ENCODE results near the gene C5orf58. TPM values are rescaled to one million over a fixed set of nuclear protein-coding genes. Genes with fewer than 3 reads are reported as not detected.
A peak's percentile ranks its signal among the peaks of the same experiment; 100 is the strongest.

Gene C5orf58
- total and polyA plus RNA-seq, 9 of the 15 experiments (the other 6 are each of a cell fraction or from before 2014, with no cell fraction given), result 1.5 to 7.6 (median 5.3) TPM

DNA sequence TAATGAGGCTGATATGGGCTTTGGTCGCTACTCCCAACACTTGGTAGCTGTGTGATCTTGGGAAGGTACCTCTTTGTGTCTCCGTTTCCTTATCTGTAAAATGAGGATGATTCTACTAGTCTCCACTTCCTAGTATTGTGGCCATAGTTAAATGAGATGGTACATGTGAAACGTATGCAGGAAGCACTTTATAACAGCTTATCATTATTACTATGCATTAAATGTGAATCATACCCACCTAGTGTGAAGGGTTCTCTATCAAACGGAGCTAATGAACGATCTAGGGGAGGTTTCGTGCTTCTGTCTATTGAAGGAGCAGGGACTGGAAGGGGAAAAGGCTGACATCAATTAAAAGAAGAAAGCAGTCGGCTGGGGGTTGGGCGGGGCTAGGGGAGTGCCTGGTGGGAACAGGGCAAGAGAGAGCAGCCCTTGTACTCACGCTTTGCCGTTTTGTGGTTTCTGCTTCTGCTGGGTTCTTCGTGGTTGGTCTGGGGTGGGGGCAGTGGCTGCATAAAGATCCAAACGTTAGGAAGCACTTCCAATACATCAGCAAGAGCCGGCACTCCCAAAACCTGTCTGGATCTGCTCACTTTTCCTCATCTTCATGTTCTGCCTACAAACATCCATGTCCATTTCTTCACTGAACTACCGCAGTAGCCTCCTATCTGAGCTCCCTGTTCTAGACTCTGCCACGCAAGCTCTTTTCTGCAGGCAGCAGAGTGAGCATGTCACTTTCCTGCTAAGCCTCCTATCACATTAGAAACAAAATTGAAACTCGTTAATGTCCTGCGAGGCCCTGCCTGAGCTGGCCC is 34.0 kb downstream of the C5orf58 start:
- no peak overlapping the region for H3K9ac ChIP-seq (ENCODE audit: insufficient read depth in 1 of 2, low read depth in 2 of 2, low read length in 2 of 2)
- peaks cover 7 to 22% of the 10 kb centered on the region in 2 experiments; a peak in 4 of 5 replicates for H3K4me1 ChIP-seq (replicated peaks in 1 of 2; ENCODE audit: control insufficient read depth in 2 of 2, insufficient read depth in 2 of 2, low read length in 2 of 2)
- peaks cover 0 to 4% of the 10 kb centered on the region in 2 experiments; a peak in 2 of 5 replicates for H3K27me3 ChIP-seq (ENCODE audit: control insufficient read depth in 2 of 2, insufficient read depth in 2 of 2, low read length in 2 of 2)
- intact Hi-C loops (cut with micrococcal nuclease), result no loop called here
- H3K9me3 ChIP-seq (replicated peaks; ENCODE audit: control insufficient read depth, insufficient read depth, low read depth, low read length), result no peaks in the 10 kb centered on the region
- FAIRE-seq (no peak), ATAC-seq (no peak), DNase-seq (ENCODE audit: extremely low read depth in 1 of 4, low spot score in 3 of 4) (no peak)
- in situ Hi-C loops (cut with MboI), result loop anchor here (5.0 kb wide), 1 partner anchor 76 kb away; no protein-coding TSS in a partner anchor
- H2AFZ ChIP-seq (ENCODE audit: low read depth, low read length), result peak overlapping the region; percentile 7; the same call in 1 of the 2 replicates
- no peaks in the 10 kb centered on the region for H3K9me1 ChIP-seq (ENCODE audit: control insufficient read depth, insufficient read depth, low read length)
- no peaks in the 10 kb centered on the region for H4K20me1 ChIP-seq (replicated peaks; ENCODE audit: control insufficient read depth, insufficient read depth, low read length)
- H3K4me3 ChIP-seq, result no peak overlapping the region
- ChIA-PET CTCF (ENCODE audit: low intra/inter-chr PET ratio) (interaction anchor here (2.1 kb wide), 1 partner anchor 72 kb away, joined by 13 read pairs; no protein-coding TSS in a partner anchor), POLR2A (interaction anchor here (0.6 to 1.3 kb wide), 3 partner anchors 40 to 1121 kb away, joined by 3 to 5 read pairs (median 3); no protein-coding TSS in a partner anchor)
- WGBS (ENCODE audit: insufficient coverage, low coverage, missing lambda C conversion rate), result 27% methylated on average over 17 of the region's 17 CpGs
- H3K27ac ChIP-seq (ENCODE audit: extremely low read depth, low read depth, low read length), result no peak overlapping the region
- H3K4me2 ChIP-seq (ENCODE audit: insufficient read depth, low read length), result peak overlapping the region; percentile 12; the same call in 1 of the 2 replicates
- H3K36me3 ChIP-seq (ENCODE audit: control insufficient read depth, insufficient read depth, low read length), result no peaks in the 10 kb centered on the region
- BruUV-seq (replicated peaks), result no TSS peak
- H3K79me2 ChIP-seq (ENCODE audit: control insufficient read depth, insufficient read depth, low read length), result no peaks in the 10 kb centered on the region
- TF ChIP-seq ZBTB1 (CRISPR knock-in tag; IDR thresholded peaks at IDR 0.05; ENCODE audit: borderline replicate concordance, low read depth) (no peak), ARNT (IDR thresholded peaks at IDR 0.05) (no peak), RB1 (IDR thresholded peaks at IDR 0.05; ENCODE audit: low read depth) (no peak), DIDO1 (tag; IDR thresholded peaks at IDR 0.05; ENCODE audit: low read depth) (no peak), SNRNP70 (optimal IDR thresholded peaks at IDR 0.05; ENCODE audit: low read depth, low read length) (no peak), GTF2F1 (IDR thresholded peaks at IDR 0.05; ENCODE audit: low read depth, low read length) (no peak), ZNF75A (CRISPR knock-in tag; IDR thresholded peaks at IDR 0.05) (no peak), POLR3A (IDR thresholded peaks at IDR 0.05; ENCODE audit: borderline replicate concordance, extremely low read depth, insufficient read depth, insufficient read length) (no peak), ZC3H4 (CRISPR knock-in tag; IDR thresholded peaks at IDR 0.05; ENCODE audit: borderline replicate concordance) (no peak)
- TF ChIP-seq, protein P1, sequence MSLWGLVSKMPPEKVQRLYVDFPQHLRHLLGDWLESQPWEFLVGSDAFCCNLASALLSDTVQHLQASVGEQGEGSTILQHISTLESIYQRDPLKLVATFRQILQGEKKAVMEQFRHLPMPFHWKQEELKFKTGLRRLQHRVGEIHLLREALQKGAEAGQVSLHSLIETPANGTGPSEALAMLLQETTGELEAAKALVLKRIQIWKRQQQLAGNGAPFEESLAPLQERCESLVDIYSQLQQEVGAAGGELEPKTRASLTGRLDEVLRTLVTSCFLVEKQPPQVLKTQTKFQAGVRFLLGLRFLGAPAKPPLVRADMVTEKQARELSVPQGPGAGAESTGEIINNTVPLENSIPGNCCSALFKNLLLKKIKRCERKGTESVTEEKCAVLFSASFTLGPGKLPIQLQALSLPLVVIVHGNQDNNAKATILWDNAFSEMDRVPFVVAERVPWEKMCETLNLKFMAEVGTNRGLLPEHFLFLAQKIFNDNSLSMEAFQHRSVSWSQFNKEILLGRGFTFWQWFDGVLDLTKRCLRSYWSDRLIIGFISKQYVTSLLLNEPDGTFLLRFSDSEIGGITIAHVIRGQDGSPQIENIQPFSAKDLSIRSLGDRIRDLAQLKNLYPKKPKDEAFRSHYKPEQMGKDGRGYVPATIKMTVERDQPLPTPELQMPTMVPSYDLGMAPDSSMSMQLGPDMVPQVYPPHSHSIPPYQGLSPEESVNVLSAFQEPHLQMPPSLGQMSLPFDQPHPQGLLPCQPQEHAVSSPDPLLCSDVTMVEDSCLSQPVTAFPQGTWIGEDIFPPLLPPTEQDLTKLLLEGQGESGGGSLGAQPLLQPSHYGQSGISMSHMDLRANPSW (CRISPR knock-in tag; IDR thresholded peaks at IDR 0.05), result no peak
- TF ChIP-seq, protein P2, sequence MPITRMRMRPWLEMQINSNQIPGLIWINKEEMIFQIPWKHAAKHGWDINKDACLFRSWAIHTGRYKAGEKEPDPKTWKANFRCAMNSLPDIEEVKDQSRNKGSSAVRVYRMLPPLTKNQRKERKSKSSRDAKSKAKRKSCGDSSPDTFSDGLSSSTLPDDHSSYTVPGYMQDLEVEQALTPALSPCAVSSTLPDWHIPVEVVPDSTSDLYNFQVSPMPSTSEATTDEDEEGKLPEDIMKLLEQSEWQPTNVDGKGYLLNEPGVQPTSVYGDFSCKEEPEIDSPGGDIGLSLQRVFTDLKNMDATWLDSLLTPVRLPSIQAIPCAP (CRISPR knock-in tag; IDR thresholded peaks at IDR 0.05; ENCODE audit: borderline replicate concordance), result no peak
- TF ChIP-seq, protein P3, sequence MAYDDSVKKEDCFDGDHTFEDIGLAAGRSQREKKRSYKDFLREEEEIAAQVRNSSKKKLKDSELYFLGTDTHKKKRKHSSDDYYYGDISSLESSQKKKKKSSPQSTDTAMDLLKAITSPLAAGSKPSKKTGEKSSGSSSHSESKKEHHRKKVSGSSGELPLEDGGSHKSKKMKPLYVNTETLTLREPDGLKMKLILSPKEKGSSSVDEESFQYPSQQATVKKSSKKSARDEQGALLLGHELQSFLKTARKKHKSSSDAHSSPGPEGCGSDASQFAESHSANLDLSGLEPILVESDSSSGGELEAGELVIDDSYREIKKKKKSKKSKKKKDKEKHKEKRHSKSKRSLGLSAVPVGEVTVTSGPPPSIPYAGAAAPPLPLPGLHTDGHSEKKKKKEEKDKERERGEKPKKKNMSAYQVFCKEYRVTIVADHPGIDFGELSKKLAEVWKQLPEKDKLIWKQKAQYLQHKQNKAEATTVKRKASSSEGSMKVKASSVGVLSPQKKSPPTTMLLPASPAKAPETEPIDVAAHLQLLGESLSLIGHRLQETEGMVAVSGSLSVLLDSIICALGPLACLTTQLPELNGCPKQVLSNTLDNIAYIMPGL (CRISPR knock-in tag; IDR thresholded peaks at IDR 0.05), result no peak
- TF ChIP-seq, protein P4, sequence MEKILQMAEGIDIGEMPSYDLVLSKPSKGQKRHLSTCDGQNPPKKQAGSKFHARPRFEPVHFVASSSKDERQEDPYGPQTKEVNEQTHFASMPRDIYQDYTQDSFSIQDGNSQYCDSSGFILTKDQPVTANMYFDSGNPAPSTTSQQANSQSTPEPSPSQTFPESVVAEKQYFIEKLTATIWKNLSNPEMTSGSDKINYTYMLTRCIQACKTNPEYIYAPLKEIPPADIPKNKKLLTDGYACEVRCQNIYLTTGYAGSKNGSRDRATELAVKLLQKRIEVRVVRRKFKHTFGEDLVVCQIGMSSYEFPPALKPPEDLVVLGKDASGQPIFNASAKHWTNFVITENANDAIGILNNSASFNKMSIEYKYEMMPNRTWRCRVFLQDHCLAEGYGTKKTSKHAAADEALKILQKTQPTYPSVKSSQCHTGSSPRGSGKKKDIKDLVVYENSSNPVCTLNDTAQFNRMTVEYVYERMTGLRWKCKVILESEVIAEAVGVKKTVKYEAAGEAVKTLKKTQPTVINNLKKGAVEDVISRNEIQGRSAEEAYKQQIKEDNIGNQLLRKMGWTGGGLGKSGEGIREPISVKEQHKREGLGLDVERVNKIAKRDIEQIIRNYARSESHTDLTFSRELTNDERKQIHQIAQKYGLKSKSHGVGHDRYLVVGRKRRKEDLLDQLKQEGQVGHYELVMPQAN (IDR thresholded peaks at IDR 0.05; ENCODE audit: borderline replicate concordance), result no peak
